ENCODE measurements around the gene CTNND2.

CTNND2 gene

DNA sequence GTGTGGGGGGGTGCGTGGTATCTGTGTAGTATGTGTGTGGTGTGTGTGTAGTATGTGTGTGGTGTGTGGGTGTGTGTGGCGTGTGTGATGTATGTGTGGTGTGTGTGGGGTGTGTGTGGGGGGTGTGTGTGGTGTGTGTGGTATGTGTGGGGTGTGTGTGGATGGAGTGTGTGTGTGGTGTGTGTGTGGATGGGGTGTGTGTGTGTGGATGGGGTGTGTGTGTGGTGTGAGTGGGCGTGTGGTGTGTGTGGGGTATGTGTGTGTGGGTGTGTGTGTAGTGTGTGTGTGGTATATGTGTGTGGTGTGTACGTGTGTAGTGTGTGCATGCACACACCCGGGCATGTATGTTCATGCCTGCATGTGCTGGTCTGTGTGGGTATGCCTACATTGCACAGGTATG lies 722.3 kb downstream of the CTNND2 start:
- no peak for TF ChIP-seq POLR2A (IDR thresholded peaks at IDR 0.05; ENCODE audit: low read depth, low read length)
- no peak for FAIRE-seq
- DNase-seq (ENCODE audit: insufficient read length, low spot score) = no peak

GRCh38 chr5:11180890-11181289 lies 723.4 kb downstream of the CTNND2 start:
- FAIRE-seq (no peak), DNase-seq (ENCODE audit: insufficient read length, low spot score) (no peak)
- no peak for TF ChIP-seq POLR2A (IDR thresholded peaks at IDR 0.05; ENCODE audit: low read depth, low read length)

DNA sequence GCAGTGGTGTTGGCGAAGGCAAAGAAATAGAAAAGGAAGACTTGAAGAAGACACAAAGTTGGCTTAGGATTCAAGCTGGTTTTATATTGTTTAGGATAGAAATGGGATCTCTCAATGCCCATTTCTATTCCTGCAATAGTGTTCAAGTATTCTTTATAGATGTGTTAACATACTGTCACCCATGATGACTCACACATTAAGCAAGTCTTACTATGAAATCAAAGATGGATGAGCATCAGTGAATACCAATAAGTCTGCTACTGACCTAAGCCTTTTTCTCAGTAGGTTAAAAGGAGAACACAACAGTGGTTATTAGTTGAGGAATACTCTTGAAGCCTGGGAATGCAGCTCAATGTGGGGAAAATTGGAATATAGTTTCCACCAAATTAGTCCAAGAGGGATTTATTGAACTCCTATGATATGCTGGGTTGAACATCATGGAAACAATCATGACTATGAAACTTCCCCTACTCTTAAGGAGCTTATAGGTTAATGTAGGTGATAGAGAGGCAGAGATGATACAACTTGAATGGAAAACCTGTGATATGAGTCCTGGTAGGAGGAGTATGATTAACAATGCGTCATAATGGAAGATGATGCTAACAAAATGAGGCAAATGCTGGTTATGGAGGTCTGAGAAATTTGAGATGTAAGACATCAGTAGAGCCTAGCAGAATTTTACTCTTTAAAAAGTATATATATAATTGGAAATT lies 726.1 kb downstream of the CTNND2 start:
- no peak for TF ChIP-seq POLR2A (IDR thresholded peaks at IDR 0.05; ENCODE audit: low read depth, low read length)
- no peak for FAIRE-seq
- DNase-seq (ENCODE audit: insufficient read length, low spot score) = no peak

- TF ChIP-seq POLR2A (IDR thresholded peaks at IDR 0.05; ENCODE audit: low read depth, low read length) = no peak
- DNase-seq (ENCODE audit: insufficient read length, low spot score) (no peak), FAIRE-seq (no peak)
These were observed 729.7 kb downstream of the CTNND2 start for GRCh38 chr5:11174591-11174990.

DNA sequence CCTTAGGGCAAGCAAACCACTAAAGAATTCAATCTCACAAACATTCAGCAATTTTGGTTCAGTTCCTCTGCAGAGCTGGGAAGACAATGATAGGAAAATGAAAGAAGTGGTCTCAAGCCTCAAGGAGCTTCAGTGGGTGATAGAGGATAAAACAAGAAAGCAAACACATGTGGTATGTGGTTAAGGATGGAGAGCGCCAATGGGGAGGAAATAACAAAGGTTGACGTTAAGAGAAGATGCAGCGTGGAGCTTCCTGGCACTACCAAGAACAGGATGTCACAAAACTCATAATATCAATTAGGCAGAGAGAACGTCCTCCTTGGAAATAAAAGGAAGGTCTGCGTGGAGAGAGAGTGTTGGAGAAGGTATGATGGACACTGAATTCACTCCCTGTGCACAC lies 731.8 kb downstream of the CTNND2 start:
- no peak for TF ChIP-seq POLR2A (IDR thresholded peaks at IDR 0.05; ENCODE audit: low read depth, low read length)
- DNase-seq (ENCODE audit: insufficient read length, low spot score) (no peak), FAIRE-seq (no peak)

DNA sequence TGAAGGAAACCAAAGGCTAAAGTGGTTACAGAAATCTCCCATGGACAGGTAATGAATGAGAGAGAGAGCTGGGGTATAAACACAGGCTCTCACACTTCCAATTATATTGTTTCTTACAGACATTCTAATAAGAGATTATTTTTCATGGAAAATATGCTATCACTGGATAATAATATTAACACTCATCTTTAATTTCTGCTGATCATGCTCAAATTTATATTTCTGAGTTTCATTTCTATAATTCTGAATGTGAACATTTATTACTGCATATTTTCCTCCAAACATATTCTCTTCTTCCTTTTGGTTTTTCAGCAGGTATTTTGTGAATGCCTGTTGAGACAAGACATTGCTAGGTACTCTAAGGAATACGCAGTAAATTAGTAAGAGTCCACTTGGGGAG lies 733.0 kb downstream of the CTNND2 start:
- no peak for TF ChIP-seq POLR2A (IDR thresholded peaks at IDR 0.05; ENCODE audit: low read depth, low read length)
- no peak for FAIRE-seq
- no peak for DNase-seq (ENCODE audit: insufficient read length, low spot score)

- FAIRE-seq = no peak
- no peak for DNase-seq (ENCODE audit: insufficient read length, low spot score)
- no peak for TF ChIP-seq POLR2A (IDR thresholded peaks at IDR 0.05; ENCODE audit: low read depth, low read length)
These were observed 737.3 kb downstream of the CTNND2 start for GRCh38 chr5:11166923-11167322.

- no peak for FAIRE-seq
These were observed 739.5 kb downstream of the CTNND2 start for GRCh38 chr5:11164531-11165294.

GRCh38 chr5:11157132-11157531 lies 747.1 kb downstream of the CTNND2 start:
- no peak for FAIRE-seq
- TF ChIP-seq POLR2A (IDR thresholded peaks at IDR 0.05; ENCODE audit: low read depth, low read length) = no peak
- no peak for DNase-seq (ENCODE audit: insufficient read length, low spot score)

More at GRCh38 chr5:11164531-11165294, 739.5 kb downstream of the CTNND2 start:
- no peak for DNase-seq (ENCODE audit: insufficient read length, low spot score)
- TF ChIP-seq POLR2A (IDR thresholded peaks at IDR 0.05; ENCODE audit: low read depth, low read length) = no peak

- TF ChIP-seq POLR2A (IDR thresholded peaks at IDR 0.05; ENCODE audit: low read depth, low read length) = no peak
- FAIRE-seq = no peak
- no peak for DNase-seq (ENCODE audit: insufficient read length, low spot score)
These were observed 750.4 kb downstream of the CTNND2 start for GRCh38 chr5:11153670-11154382.

DNA sequence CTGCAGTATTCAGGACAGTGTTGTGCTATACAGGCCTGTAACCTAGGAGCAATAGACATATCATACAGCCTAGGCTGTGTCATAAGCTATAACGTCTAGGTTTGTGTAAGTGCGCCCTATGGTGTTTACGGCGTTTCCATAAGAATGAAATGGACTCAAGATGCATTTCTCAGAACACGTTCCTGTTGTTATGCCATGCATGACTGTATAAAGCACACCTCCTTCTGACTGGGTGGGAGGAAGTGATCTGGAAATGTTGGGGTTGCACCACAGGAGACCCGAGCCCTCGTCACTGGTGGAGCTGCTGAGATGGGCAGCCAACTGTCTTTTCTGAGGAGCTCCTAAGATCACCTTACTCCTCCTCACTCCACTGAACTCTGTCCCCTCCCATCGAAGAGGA lies 751.9 kb downstream of the CTNND2 start:
- DNase-seq (ENCODE audit: insufficient read length, low spot score) (no peak), FAIRE-seq (no peak)
- no peak for TF ChIP-seq POLR2A (IDR thresholded peaks at IDR 0.05; ENCODE audit: low read depth, low read length)

DNA sequence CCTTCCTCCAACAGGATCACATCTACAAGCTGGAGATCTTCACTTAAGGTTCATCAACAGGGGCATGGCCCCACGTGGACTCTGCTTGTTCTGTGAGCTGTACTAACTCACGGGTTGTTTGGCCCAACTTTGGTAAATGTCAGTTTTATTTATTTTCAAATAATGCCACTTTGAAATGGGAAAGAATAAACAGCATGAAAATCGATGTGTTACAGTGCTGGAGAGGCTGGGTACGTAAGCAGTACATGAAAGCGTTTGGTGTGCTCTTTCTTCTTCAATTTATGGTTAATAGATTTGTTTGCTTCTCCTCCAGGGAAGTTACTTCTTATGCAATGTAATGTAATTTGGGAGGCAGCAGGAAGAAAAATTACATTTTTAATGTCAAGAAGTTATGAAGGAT lies 753.3 kb downstream of the CTNND2 start:
- no peak for TF ChIP-seq POLR2A (IDR thresholded peaks at IDR 0.05; ENCODE audit: low read depth, low read length)
- DNase-seq (ENCODE audit: insufficient read length, low spot score) = no peak
- FAIRE-seq = no peak

DNA sequence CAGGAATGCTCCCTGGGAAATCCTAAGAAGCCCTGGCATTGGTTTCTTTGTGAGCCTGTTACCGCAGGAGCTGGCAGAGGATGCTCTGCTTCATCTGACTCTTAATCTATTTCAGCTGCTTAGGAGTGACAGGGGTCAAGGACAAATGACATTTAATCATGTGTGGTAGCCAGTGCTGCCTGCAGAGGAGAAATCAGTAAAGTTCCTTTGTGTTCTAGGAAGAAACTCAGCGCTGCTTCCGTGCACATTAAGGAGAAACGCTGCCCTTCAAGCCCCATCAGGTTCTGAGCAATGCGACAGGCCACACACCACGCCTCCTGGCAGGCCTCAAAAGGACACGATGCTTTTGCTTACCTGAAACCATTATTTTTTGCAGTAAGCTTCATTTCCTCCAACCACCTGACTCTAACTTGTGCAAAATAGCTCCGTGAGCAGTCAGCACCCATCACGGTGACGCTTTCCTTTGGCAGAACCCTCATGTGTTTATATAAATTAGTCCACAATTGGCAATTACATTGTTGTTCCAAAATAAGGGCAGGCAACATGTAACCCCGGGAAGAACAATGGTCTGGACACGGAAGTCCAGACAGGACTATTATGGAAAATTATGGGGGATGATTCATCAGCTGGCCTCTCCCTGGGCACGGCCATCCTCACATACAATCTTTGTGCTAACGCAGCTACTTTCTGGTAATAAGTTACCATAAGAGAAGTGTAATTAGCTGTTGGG lies 755.3 kb downstream of the CTNND2 start:
- FAIRE-seq = no peak
- DNase-seq (ENCODE audit: insufficient read length, low spot score) = no peak
- no peak for TF ChIP-seq POLR2A (IDR thresholded peaks at IDR 0.05; ENCODE audit: low read depth, low read length)

DNA sequence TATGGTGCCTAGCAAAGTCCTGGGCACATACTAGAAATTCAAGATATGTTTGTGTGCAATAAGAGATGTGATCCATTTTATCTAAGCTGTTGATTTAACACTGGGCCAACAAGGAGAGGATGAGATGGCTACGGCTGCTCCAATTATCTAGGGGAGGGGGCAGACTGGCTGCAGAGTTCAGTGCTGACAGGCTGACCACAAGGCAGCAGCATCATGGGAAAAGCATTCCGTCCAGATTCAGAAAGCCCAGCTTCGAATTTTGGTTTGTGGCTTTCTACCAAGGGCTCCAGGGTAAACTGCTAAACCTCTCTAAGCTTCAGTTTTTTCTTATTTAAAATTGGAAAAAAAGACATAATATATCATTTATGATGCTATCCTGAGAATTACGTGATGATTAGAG lies 758.1 kb downstream of the CTNND2 start:
- DNase-seq (ENCODE audit: insufficient read length, low spot score) = no peak
- no peak for TF ChIP-seq POLR2A (IDR thresholded peaks at IDR 0.05; ENCODE audit: low read depth, low read length)
- FAIRE-seq = no peak

Measured in H54 (cell line).